GM21526 (cell line): ENCODE results near the gene APCDD1L.
"Not testable (repeated sequence)": the region's sequence is repeated elsewhere in the genome, so short reads cannot be mapped to it uniquely, and the experiment has no call there.

Experiments used
- ATAC-seq: cut with Tn5 transposase; IDR thresholded peaks from one replicate; pipeline ENCODE4 v1.9.1; 2021; ENCODE audit warnings: moderate library complexity; ENCODE audit not compliant: unreplicated experiment, low FRiP score

APCDD1L gene

DNA sequence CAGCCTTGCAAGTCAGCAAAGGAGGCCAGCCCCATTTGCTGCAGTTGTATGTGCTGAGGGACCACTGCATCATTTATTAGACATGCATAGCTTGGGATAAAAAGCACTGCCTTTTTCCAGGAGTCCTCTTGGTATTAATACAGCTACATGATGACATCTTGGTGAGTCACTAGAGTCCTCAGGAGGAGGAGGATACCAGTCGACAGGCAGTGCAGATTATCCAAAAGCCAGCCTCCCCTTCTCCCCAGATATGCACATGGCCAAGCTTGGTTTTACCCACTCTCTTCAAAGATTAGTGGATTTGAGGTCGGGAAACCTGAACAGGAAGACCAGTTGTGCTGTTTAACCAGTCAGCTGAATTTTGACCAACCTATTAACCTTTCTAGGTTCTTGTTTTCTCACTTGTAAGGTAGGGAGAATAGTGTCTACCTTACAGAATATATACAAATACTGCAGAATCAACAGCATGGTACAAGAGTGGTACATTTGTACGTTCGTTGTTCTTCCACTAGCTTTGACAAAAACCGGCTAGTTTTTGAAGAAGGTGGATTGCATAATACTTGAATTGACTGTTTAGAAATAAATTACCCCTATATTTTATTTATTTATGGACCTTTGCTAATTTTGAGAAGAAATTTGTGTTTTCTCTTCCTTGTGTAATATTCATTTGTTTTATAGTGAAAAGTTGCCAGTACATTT, 94.3 kb downstream of the APCDD1L start:
- ATAC-seq, result no peak

DNA sequence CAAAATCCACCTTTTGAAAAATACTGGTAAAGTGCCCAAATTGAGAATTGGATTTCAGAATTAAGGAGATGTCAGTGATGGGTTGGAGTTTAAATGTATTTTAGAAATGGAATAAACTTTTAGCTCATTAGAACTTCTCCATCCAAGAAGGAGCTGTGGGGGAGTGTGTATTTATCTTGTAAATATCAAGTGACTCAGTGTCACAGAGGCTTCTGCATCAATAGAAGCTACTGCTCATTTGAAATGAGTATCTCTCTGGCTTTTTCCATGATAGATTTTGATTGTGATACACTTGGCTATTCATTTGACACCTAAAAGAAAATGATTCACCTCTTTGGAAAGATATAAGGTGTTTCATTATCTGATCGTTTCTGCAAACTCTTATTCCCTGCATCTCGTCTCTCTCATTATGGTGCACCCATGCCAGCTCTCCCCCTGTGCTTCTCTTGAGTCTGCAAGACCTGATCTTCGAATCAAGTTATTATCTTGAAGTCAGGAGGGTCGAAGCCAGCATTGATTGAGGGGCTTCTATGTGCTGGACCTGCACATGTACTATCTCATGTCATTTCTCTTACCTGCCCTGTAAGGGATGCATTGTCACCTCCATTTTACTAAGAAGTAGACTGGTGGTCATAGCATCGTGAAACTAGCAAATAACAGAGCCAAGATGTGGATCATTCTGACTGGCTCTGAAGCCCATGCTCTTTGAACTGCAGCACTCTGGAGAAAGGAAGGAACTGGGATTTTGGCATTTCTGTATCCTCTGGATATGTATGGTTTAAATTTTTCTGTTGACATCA, 96.0 kb downstream of the APCDD1L start:
- ATAC-seq, result no peak

DNA sequence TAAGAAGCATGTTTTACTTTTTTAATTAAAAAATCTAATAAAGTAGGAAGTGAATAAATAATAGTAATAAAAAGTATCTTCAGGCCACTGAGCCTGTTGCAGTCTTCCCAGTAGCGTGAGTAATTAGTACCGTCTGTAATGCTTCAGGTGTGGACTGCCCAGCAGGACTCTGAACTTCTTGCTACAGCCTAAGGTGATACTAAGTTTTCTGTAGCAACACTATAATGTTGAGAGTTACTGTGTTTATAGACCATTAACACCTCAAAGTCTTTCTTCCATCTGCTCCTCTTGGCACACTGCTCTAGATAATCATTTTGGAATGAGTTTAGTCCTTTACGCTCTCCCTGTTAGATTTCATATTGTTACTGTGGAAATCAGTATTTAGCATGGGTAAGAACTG, 97.8 kb downstream of the APCDD1L start:
- ATAC-seq, result no peak

DNA sequence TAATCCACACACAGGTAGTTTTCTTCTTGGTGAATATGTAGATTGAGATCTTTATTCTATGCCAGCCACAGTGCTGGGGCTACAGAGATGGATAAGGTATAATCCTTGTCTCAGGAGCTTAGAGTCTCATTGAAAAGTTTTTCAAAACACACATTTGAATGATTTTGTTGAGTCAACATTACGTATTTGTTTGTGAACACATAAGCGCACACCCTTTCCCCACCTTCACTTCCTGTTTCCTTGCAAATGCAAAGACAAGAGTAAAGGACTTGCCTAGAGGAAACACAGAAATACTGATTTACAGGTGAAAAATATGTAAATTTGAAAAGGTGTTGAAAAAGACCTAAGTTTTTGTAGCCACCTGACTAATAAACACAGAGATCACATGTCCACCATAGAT, 98.4 kb downstream of the APCDD1L start:
- ATAC-seq, result no peak

DNA sequence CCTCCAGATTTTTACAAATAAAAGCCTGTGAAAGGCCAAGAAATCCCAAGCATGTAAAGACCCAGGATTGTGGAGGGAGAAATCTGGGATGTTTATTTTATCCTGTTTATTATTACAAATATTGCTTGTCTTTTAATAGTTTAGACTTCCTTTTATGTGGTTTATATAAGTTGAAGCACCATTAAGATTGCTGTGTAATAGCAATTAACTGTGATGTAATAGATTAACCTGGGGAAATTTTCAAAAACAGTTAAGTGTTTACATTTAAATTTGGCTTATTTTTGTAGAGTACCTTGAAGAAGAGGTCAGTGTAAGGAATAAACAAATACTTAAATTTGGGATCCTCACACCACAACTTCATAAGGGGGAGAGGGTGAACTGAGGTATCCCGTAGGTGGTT, 99.1 kb downstream of the APCDD1L start:
- no peak for ATAC-seq

DNA sequence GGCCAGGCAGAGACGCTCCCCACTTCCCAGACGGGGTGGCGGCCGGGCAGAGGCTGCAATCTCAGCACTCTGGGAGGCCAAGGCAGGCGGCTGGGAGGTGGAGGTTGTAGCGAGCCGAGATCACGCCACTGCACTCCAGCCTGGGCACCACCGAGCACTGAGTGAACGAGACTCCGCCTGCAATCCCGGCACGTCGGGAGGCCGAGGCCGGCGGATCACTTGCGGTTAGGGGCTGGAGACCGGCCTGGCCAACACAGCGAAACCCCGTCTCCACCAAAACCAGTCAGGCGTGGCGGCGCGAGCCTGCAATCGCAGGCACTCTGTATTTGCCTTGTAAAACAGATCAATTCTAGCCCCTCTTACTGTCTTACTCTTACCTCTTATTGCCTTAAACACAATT, 100.4 kb downstream of the APCDD1L start:
- not testable (repeated sequence) for ATAC-seq

DNA sequence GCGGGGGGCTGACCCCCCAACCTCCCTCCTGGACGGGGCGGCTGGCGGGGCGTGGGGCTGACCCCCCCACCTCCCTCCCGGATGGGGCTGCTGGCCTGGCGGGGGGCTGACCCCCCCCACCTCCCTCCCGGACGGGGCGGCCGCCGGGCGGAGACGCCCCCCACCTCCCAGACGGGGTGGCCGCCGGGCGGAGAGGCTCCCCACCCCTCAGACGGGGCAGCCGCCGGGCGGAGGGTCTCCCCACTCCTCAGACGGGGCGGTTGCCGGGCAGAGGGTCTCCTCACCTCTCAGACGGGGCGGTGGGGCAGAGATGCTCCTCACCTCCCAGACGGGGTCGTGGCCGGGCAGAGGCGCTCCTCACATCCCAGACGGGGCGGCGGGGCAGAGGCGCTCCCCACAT, 101.0 kb downstream of the APCDD1L start:
- ATAC-seq, result not testable (repeated sequence)
